HUES64 (cell line): ENCODE measurements around the gene NACA.
"Not testable (repeated sequence)": the region's sequence is repeated elsewhere in the genome, so short reads cannot be mapped to it uniquely, and the experiment has no call there.

Experiments used
- H3K27ac ChIP-seq: 2 replicates; pipeline ENCODE4 v1.7.0; 2013; ENCODE audit warnings: low read depth, low read length, inconsistent platforms
- H3K27me3 ChIP-seq: 2 replicates; pipeline ENCODE4 v1.6.1; 2013; ENCODE audit warnings: mild to moderate bottlenecking, low read length; ENCODE audit not compliant: insufficient read depth
- H3K36me3 ChIP-seq: 2 replicates; pipeline ENCODE4 v1.6.1; 2013; ENCODE audit warnings: mild to moderate bottlenecking, low read length; ENCODE audit not compliant: insufficient read depth
- H3K4me1 ChIP-seq: 2 replicates; pipeline ENCODE4 v1.6.1; 2013; ENCODE audit warnings: mild to moderate bottlenecking, low read length, moderate library complexity; ENCODE audit not compliant: insufficient read depth
- H3K4me3 ChIP-seq: 2 replicates; pipeline ENCODE4 v1.5.1; 2013; ENCODE audit warnings: mild to moderate bottlenecking, low read length, moderate library complexity
- H3K9ac ChIP-seq: 2 replicates; pipeline ENCODE4 v1.6.1; 2013; ENCODE audit warnings: mild to moderate bottlenecking, low read depth, low read length
- H3K9me3 ChIP-seq: 2 replicates; pipeline ENCODE4 v1.6.1; 2013; ENCODE audit warnings: low read depth, low read length; ENCODE audit not compliant: insufficient read depth
- WGBS: fragments of 150-250, 120-280 bp; methylation state at CpG from one replicate; pipeline ENCODE4 v1.1.7; 2013; ENCODE audit warnings: missing lambda C conversion rate; 5-methylcytosine and 5-hydroxymethylcytosine counted together

Gene NACA

GRCh38 chr12:56715798-56716197 lies 9.3 kb downstream of the NACA start:
- Histone ChIP-seq H3K4me3 (no peak overlapping the region), H3K36me3 (peaks cover 80% of the 10 kb centered on the region), H3K27ac (no peak overlapping the region), H3K4me1 (peaks cover 22% of the 10 kb centered on the region), H3K9ac (no peak overlapping the region), H3K9me3 (no peaks in the 10 kb centered on the region), H3K27me3 (no peaks in the 10 kb centered on the region)
- 90% methylated on average over 8 of the region's 8 CpGs for WGBS

DNA sequence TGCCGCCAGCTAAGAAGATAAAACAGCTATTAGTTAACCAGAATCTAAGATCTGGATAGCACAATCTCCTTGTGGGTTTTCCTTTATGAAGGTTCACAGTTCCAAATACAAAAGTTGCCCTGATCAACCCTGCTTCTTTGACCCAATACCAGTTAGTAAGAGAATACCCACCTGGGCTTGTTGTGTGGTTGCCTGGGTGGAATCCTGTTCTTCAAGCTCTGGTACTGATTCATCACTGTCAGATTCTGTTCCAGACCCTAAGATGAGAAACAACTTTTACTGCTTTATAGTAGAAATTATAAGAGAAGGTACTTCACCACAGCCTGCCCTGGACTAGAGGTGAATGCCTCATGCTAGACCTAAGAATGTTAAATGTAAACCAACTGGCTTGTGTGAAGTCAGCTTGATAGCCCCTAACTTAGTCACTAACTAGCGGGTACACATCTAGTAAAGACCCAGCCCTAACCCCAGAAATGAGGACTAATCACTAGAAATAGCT lies 10.6 kb downstream of the NACA start:
- WGBS, result 100% methylated on average over 2 of the region's 2 CpGs
- Histone ChIP-seq H3K9me3 (no peaks in the 10 kb centered on the region), H3K36me3 (peaks cover 67% of the 10 kb centered on the region), H3K4me1 (peaks cover 9% of the 10 kb centered on the region), H3K4me3 (no peak overlapping the region), H3K27me3 (no peaks in the 10 kb centered on the region), H3K27ac (no peak overlapping the region), H3K9ac (no peak overlapping the region)

GRCh38 chr12:56713345-56713744 lies 11.8 kb downstream of the NACA start:
- Histone ChIP-seq H3K27me3 (no peaks in the 10 kb centered on the region), H3K27ac (no peak overlapping the region), H3K36me3 (peaks cover 58% of the 10 kb centered on the region)

GRCh38 chr12:56709759-56710376 lies 15.2 kb downstream of the NACA start:
- WGBS, result 84% methylated on average over 5 of the region's 5 CpGs
- no peaks in the 10 kb centered on the region for H3K27me3 ChIP-seq
- H3K36me3 ChIP-seq, result peaks cover 40% of the 10 kb centered on the region
- H3K9me3 ChIP-seq, result no peaks in the 10 kb centered on the region
- no peak overlapping the region for H3K27ac ChIP-seq
- no peaks in the 10 kb centered on the region for H3K4me1 ChIP-seq
- H3K4me3 ChIP-seq, result no peak overlapping the region
- no peak overlapping the region for H3K9ac ChIP-seq

More at GRCh38 chr12:56713345-56713744, 11.8 kb downstream of the NACA start:
- H3K4me3 ChIP-seq, result no peak overlapping the region
- no peak overlapping the region for H3K9ac ChIP-seq
- H3K9me3 ChIP-seq, result no peaks in the 10 kb centered on the region
- 96% methylated on average over 3 of the region's 3 CpGs for WGBS
- no peaks in the 10 kb centered on the region for H3K4me1 ChIP-seq

DNA sequence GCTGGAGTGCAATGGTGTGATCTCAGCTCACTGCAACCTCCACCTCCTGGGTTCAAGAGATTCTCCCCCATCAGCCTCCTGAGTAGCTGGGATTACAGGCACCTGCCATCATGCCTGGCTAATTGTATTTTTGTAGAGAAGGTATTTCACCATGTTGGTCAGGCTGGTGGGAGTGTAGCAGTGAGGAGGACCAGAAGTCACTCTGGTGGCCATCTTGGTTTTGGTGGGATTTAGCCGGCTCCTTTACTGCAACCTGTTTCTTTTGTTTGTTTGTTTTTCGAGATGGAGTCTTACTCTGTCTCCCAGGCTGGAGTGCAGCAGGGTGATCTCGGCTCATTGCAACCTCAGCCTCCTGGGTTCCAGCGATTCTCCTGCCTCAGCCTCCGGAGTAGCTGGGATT lies 20.6 kb downstream of the NACA start:
- not testable (repeated sequence) for H3K36me3 ChIP-seq, H3K9ac ChIP-seq, H3K27me3 ChIP-seq, H3K4me1 ChIP-seq, H3K9me3 ChIP-seq, H3K27ac ChIP-seq, H3K4me3 ChIP-seq
- 94% methylated on average over 5 of the region's 5 CpGs for WGBS

DNA sequence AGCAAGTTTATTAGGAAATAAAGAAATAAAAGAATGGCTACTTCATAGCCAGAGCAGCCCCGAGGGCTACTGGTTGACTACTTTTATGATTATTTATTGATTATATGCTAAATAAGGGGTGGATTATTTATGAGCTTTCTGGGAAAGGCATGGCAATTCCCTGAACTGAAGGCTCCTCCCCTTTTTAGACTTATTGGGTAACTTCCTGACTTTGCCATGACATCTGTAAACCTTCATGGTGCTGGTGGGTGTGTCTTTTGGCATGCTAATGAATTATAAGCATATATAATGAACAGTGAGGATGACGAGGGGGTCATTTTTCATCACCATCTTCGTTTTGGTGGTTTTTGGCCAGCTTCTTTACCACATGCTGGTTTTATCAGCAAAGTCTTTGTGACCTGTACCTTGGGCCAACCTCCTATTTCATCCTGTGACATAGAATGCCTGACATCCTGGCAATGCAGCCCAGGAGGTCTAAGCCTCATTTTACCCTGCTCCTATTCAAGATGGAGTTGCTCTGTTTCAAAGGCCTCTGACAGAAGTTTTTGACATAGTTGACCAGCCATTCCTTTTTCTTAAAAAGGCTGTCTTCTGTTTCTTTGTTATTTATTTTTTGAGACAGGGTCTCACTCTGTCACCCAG lies 26.0 kb downstream of the NACA start:
- H3K9me3 ChIP-seq, result no peaks in the 10 kb centered on the region
- H3K4me3 ChIP-seq, result no peak overlapping the region
- H3K9ac ChIP-seq, result no peak overlapping the region
- 82% methylated on average over 3 of the region's 3 CpGs for WGBS
- no peaks in the 10 kb centered on the region for H3K27me3 ChIP-seq
- H3K36me3 ChIP-seq, result no peaks in the 10 kb centered on the region
- peaks cover 11% of the 10 kb centered on the region for H3K4me1 ChIP-seq
- no peak overlapping the region for H3K27ac ChIP-seq

DNA sequence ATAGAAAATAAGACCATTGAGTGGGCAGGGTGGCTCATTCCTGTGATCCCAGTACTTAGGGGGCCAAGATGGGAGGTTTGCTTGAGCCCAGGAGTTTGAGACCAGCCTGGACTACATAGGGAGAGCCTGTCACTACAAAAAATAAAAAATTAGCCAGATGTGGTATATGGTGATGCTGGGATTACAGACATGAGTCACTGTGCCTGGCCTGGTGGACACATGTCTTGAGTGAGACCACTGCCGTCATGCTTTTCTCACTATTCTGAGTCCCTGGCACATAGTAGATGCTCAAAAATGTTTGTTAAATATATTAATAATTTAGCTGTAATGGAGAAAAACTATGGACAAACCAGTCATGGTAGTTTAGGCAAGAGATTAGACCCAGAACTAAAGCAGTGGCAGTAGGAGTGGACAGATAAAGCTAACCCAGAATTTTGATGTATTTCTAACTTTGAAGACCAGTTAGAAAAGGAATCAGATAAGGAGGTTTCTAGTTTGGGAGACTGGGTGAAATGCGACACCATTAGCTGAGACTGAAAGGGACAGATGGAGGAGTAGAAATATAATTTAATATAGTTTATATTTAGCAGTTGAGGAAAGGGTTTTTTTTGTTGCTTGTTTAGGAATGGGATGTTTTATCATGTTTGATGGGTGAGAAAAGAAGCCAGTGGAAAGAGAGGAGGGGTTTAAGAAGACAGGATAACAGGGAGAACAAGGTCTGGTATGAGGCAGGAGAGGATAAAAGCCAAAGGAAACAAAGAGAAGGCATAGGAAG lies 29.6 kb downstream of the NACA start:
- Histone ChIP-seq H3K36me3 (no peaks in the 10 kb centered on the region), H3K27me3 (no peaks in the 10 kb centered on the region), H3K27ac (no peak overlapping the region), H3K9me3 (no peaks in the 10 kb centered on the region), H3K4me3 (no peak overlapping the region), H3K9ac (no peak overlapping the region), H3K4me1 (peaks cover 7% of the 10 kb centered on the region)
- WGBS, result 93% methylated on average over 2 of the region's 2 CpGs

- Histone ChIP-seq H3K9me3 (no peaks in the 10 kb centered on the region), H3K4me1 (peaks cover 7% of the 10 kb centered on the region; the same call in 1 of the 2 replicates), H3K27me3 (no peaks in the 10 kb centered on the region), H3K4me3 (no peak overlapping the region), H3K27ac (no peak overlapping the region), H3K9ac (no peak overlapping the region), H3K36me3 (no peaks in the 10 kb centered on the region)
- 92% methylated on average over 5 of the region's 5 CpGs for WGBS
Observed at GRCh38 chr12:56694161-56694560, 30.9 kb downstream of the NACA start.

DNA sequence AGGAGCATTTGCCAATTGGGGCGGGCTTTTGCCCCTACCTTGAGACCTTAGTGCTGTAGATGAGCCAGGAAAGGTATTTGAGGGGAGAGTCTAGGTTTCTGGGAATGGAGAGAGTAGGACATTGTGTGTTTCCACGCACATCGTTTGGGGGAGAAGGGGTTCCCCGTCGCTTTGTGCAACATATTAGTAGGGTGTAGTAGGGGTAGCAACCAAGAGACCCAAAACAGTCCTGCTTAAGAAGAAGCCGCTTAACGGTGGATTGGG lies 36.3 kb downstream of the NACA start:
- peak overlapping the region; percentile 94 for H3K9ac ChIP-seq
- H3K27ac ChIP-seq, result peak overlapping the region; percentile 98
- WGBS, result 2% methylated on average over 7 of the region's 7 CpGs
- H3K27me3 ChIP-seq, result no peaks in the 10 kb centered on the region
- peak overlapping the region; percentile 100 for H3K4me3 ChIP-seq
- peaks cover 17% of the 10 kb centered on the region for H3K4me1 ChIP-seq
- peaks cover 20% of the 10 kb centered on the region for H3K36me3 ChIP-seq
- H3K9me3 ChIP-seq, result no peaks in the 10 kb centered on the region

GRCh38 chr12:56688129-56688845 lies 36.8 kb downstream of the NACA start, which contains the start of gene PTGES3:
TSS of gene PTGES3 (minus strand) at chr12:56688284. CDS start at chr12:56687999, 285 bp downstream.
- H3K4me1 ChIP-seq, result peaks cover 17% of the 10 kb centered on the region

More at GRCh38 chr12:56688129-56688845, 36.8 kb downstream of the NACA start, which contains the start of gene PTGES3:
- Histone ChIP-seq H3K27me3 (no peaks in the 10 kb centered on the region), H3K4me3 (peak within 1 kb of the TSS; percentile 100), H3K27ac (peak within 1 kb of the TSS; percentile 98), H3K9me3 (no peaks in the 10 kb centered on the region), H3K9ac (peak within 1 kb of the TSS; percentile 100), H3K36me3 (peaks cover 20% of the 10 kb centered on the region)
- WGBS, result 1% methylated on average over 64 of the region's 64 CpGs
